H1 (cell line): ENCODE results near the gene PIGC. TPM values are rescaled to one million over a fixed set of nuclear protein-coding genes. Genes with fewer than 3 reads are reported as not detected.

Source experiments
- CTCF ChIA-PET: fragments of 300-600 bp; sonication (Branson Sonifier 250); formaldehyde crosslinking; loops from one replicate; lab custom pipeline; 2021; ENCODE audit not compliant: partially characterized antibody; lab: Charles Lee
- POLR2A ChIA-PET: fragments of 300-600 bp; sonication (Branson Sonifier 250); formaldehyde crosslinking; loops from one replicate; lab custom pipeline; 2021; ENCODE audit warnings: inconsistent platforms; ENCODE audit not compliant: partially characterized antibody; lab: Charles Lee
- DNase-seq, 2 experiments: peaks; one replicate each; pipeline versions ENCODE4 v3.0.0 to v3.0.0-alpha.2; 2010 to 2022; ENCODE audit warnings: low spot score in 2 of 2, low read depth in 1 of 2, mixed read lengths in 1 of 2
- FAIRE-seq: peaks from 2 replicates; lab custom pipeline; 2011; peaks lifted over from hg19 to GRCh38; lab: Jason Lieb, UNC
- H2AFZ ChIP-seq: 2 replicates; pipeline ENCODE4 v1.8.1; 2012; ENCODE audit warnings: low read length, inconsistent platforms
- H2AK5ac ChIP-seq: 2 replicates; pipeline ENCODE4 v1.6.1; 2013; ENCODE audit warnings: low read depth, low read length
- H2BK120ac ChIP-seq: replicated peaks from 2 replicates; pipeline ENCODE3; 2013; ENCODE audit warnings: low read depth, low read length, inconsistent platforms
- H2BK12ac ChIP-seq: 2 replicates; pipeline ENCODE4 v1.6.1; 2013; ENCODE audit warnings: low read depth, low read length
- H2BK15ac ChIP-seq: 2 replicates; pipeline ENCODE4 v1.6.1; 2013; ENCODE audit warnings: low read length
- H2BK20ac ChIP-seq: 2 replicates; pipeline ENCODE4 v1.6.1; 2013; ENCODE audit warnings: low read length
- H2BK5ac ChIP-seq: 2 replicates; pipeline ENCODE4 v1.6.1; 2013; ENCODE audit warnings: low read depth, low read length
- H3K14ac ChIP-seq: 2 replicates; pipeline ENCODE4 v1.6.1; 2013; ENCODE audit warnings: inconsistent platforms; ENCODE audit not compliant: insufficient read length
- H3K18ac ChIP-seq: 2 replicates; pipeline ENCODE4 v1.6.1; 2013; ENCODE audit warnings: low read length; ENCODE audit errors: extremely low read depth
- H3K23ac ChIP-seq: 2 replicates; pipeline ENCODE4 v1.6.1; 2013; ENCODE audit warnings: inconsistent platforms; ENCODE audit not compliant: insufficient read length
- H3K23me2 ChIP-seq: 2 replicates; pipeline ENCODE4 v1.6.1; 2013; ENCODE audit warnings: low read depth, low read length
- H3K27ac ChIP-seq: 2 replicates; pipeline ENCODE4 v1.6.1; 2011; ENCODE audit warnings: low read depth, low read length, inconsistent platforms
- H3K27me3 ChIP-seq, 4 experiments: replicated peaks in 1 of 4; 1 replicate in 1 of 4; 2 replicates in 3 of 4; pipeline versions ENCODE4 v1.6.1 to v1.8.1; 2011 to 2013; ENCODE audit warnings: low read length in 3 of 4, mild to moderate bottlenecking in 3 of 4, inconsistent platforms in 2 of 4, mixed read lengths in 2 of 4, moderate library complexity in 1 of 4; ENCODE audit not compliant: control insufficient read depth in 3 of 4, insufficient read depth in 3 of 4; ENCODE audit errors: extremely low read depth in 1 of 4
- H3K36me3 ChIP-seq, 4 experiments: 2 replicates each; pipeline versions ENCODE4 v1.6.1 to v1.8.1; 2011 to 2013; ENCODE audit warnings: mild to moderate bottlenecking in 4 of 4, low read length in 3 of 4, moderate library complexity in 2 of 4, control low read depth in 1 of 4, inconsistent platforms in 1 of 4; ENCODE audit not compliant: insufficient read depth in 4 of 4, control insufficient read depth in 2 of 4
- H3K4ac ChIP-seq: replicated peaks from 2 replicates; pipeline ENCODE3; 2013; ENCODE audit warnings: low read length, low read depth, mixed read lengths, inconsistent platforms; ENCODE audit not compliant: insufficient read length
- H3K4me1 ChIP-seq, 4 experiments: replicated peaks in 1 of 4; 1 replicate in 1 of 4; 2 replicates in 3 of 4; pipeline versions ENCODE4 v1.6.1 to v1.8.1; 2011 to 2013; ENCODE audit warnings: low read length in 3 of 4, inconsistent platforms in 2 of 4, mixed read lengths in 1 of 4; ENCODE audit not compliant: insufficient read depth in 4 of 4, control insufficient read depth in 3 of 4
- H3K4me2 ChIP-seq, 2 experiments: 2 replicates each; pipeline versions ENCODE4 v1.6.1 to v1.8.1; 2011 to 2013; ENCODE audit warnings: low read depth in 2 of 2, low read length in 2 of 2, control low read depth in 1 of 2, inconsistent platforms in 1 of 2, mild to moderate bottlenecking in 1 of 2; ENCODE audit not compliant: insufficient read depth in 1 of 2
- H3K4me3 ChIP-seq, 4 experiments: fragments of 200-600, 300-600 bp in 1 of 4; sonication (generic), shearing (Covaris generic), sonication (Bioruptor Twin) in 1 of 4; 2 replicates each; pipeline versions ENCODE4 v1.5.1 to v1.8.1; 2011 to 2016; ENCODE audit warnings: low read length in 4 of 4, low read depth in 3 of 4, control low read depth in 2 of 4, inconsistent platforms in 2 of 4, mild to moderate bottlenecking in 2 of 4, mixed read lengths in 1 of 4, moderate library complexity in 1 of 4; ENCODE audit not compliant: insufficient read depth in 2 of 4; ENCODE audit errors: extremely low read depth in 1 of 4
- H3K56ac ChIP-seq: replicated peaks from 2 replicates; pipeline ENCODE3; 2013; ENCODE audit warnings: low read depth, mild to moderate bottlenecking, mixed read lengths, low read length, inconsistent platforms; ENCODE audit not compliant: insufficient read length
- H3K79me1 ChIP-seq: 2 replicates; pipeline ENCODE4 v1.6.1; 2013; ENCODE audit warnings: low read depth, low read length, control low read depth
- H3K79me2 ChIP-seq, 2 experiments: 2 replicates each; pipeline versions ENCODE4 v1.6.1 to v1.8.1; 2012 to 2013; ENCODE audit warnings: low read length in 2 of 2, mild to moderate bottlenecking in 2 of 2, inconsistent platforms in 1 of 2; ENCODE audit not compliant: insufficient read depth in 2 of 2, control insufficient read depth in 1 of 2
- H3K9ac ChIP-seq, 4 experiments: replicated peaks in 1 of 4; 1 replicate in 1 of 4; 2 replicates in 3 of 4; pipeline versions ENCODE4 v1.6.1 to v1.8.1; 2011 to 2013; ENCODE audit warnings: low read depth in 3 of 4, low read length in 3 of 4, control low read depth in 2 of 4, mild to moderate bottlenecking in 2 of 4, moderate library complexity in 2 of 4, inconsistent platforms in 1 of 4; ENCODE audit errors: extremely low read depth in 1 of 4
- H3K9me3 ChIP-seq, 2 experiments: 2 replicates each; pipeline versions ENCODE4 v1.6.1 to v1.8.1; 2012 to 2013; ENCODE audit warnings: mild to moderate bottlenecking in 2 of 2, moderate library complexity in 2 of 2, control low read depth in 1 of 2, inconsistent platforms in 1 of 2, low read depth in 1 of 2, low read length in 1 of 2, mixed read lengths in 1 of 2; ENCODE audit not compliant: insufficient read depth in 2 of 2
- H4K20me1 ChIP-seq, 2 experiments: replicated peaks in 1 of 2; 2 replicates each; pipeline versions ENCODE3 to v1.8.1; 2011 to 2013; ENCODE audit warnings: inconsistent platforms in 2 of 2, low read length in 2 of 2, mild to moderate bottlenecking in 1 of 2; ENCODE audit not compliant: insufficient read depth in 2 of 2, control insufficient read depth in 1 of 2
- H4K5ac ChIP-seq: 2 replicates; pipeline ENCODE4 v1.6.1; 2013; ENCODE audit warnings: low read length, low read depth, mixed read lengths, inconsistent platforms; ENCODE audit not compliant: insufficient read length
- H4K8ac ChIP-seq: 2 replicates; pipeline ENCODE4 v1.8.0; 2013; ENCODE audit warnings: mild to moderate bottlenecking, moderate library complexity, low read length, inconsistent platforms; ENCODE audit not compliant: insufficient read depth; ENCODE audit errors: extremely low read depth
- H4K91ac ChIP-seq: replicated peaks from 2 replicates; pipeline ENCODE3; 2013; ENCODE audit warnings: low read length, mixed read lengths, inconsistent platforms; ENCODE audit not compliant: insufficient read length
- ASH2L ChIP-seq: fragments of 200-600, 300-600 bp; sonication (generic); IDR thresholded peaks from one replicate; pipeline ENCODE4 v1.7.1; 2017; ENCODE audit warnings: low read length
- CBX5 ChIP-seq: fragments of 300-800, 300-1000 bp; sonication (generic); IDR thresholded peaks from 2 replicates; pipeline ENCODE4 v1.7.1; 2016; ENCODE audit warnings: antibody characterized with exemption, low read length, low read depth
- CBX8 ChIP-seq: fragments of 300-800, 300-1000 bp; sonication (generic); IDR thresholded peaks from 2 replicates; pipeline ENCODE4 v1.7.1; 2016; ENCODE audit warnings: low read depth, low read length, borderline replicate concordance
- CEBPB ChIP-seq: IDR thresholded peaks from 2 replicates; pipeline ENCODE4 v1.6.1; 2012; ENCODE audit warnings: low read depth, low read length
- CTBP2 ChIP-seq: IDR thresholded peaks from 2 replicates; pipeline ENCODE4 v1.7.0; 2011; ENCODE audit warnings: borderline replicate concordance, mild to moderate bottlenecking, moderate library complexity, mixed read lengths, low read length; ENCODE audit not compliant: insufficient read depth, insufficient read length
- EGR1 ChIP-seq: IDR thresholded peaks from 2 replicates; pipeline ENCODE4 v1.6.1; 2011; ENCODE audit warnings: low read depth, low read length, borderline replicate concordance
- GABPA ChIP-seq: IDR thresholded peaks from 2 replicates; pipeline ENCODE4 v1.6.1; 2011; ENCODE audit warnings: mild to moderate bottlenecking, low read length, moderate library complexity, borderline replicate concordance; ENCODE audit not compliant: insufficient read depth
- KDM1A ChIP-seq: fragments of 200-600, 300-600 bp; sonication (generic); IDR thresholded peaks from 2 replicates; pipeline ENCODE4 v1.7.1; 2016; ENCODE audit warnings: mild to moderate bottlenecking, low read length, borderline replicate concordance
- NRF1 ChIP-seq: IDR thresholded peaks from 2 replicates; pipeline ENCODE4 v1.6.1; 2011; ENCODE audit warnings: mild to moderate bottlenecking, low read depth, low read length, improper control_type of control experiment
- WGBS, 2 experiments: shearing (Covaris generic) in 1 of 2; methylation state at CpG; one replicate each; pipeline versions ENCODE4 v1.1.6 to v1.1.7; 2013 to 2015; ENCODE audit warnings: low lambda C conversion rate in 2 of 2, mixed read lengths in 2 of 2, inconsistent platforms in 1 of 2, low coverage in 1 of 2, missing lambda C conversion rate in 1 of 2; ENCODE audit not compliant: insufficient replicate concordance in 2 of 2, insufficient coverage in 1 of 2, insufficient read length in 1 of 2; ENCODE audit errors: extremely low coverage in 1 of 2, missing lambda C conversion rate in 1 of 2; 5-methylcytosine and 5-hydroxymethylcytosine counted together
- polyA plus RNA-seq, 7 experiments: library from polyadenylated mRNA; depleted of rRNA in 3 of 7; stranded (reverse) in 5 of 7; unstranded in 2 of 7; fragments of >200 nt in 5 of 7; fragments of 200-250 nt in 2 of 7; gene quantifications; 1 replicate in 5 of 7; 2 replicates in 1 of 7; 4 replicates in 1 of 7; pipeline versions ENCODE4 v1.2.1 to v1.2.3, GENCODE V29; 2011 to 2013; ENCODE audit warnings: missing spikeins in 2 of 7, mixed read lengths in 2 of 7
- total RNA-seq: library from RNA; stranded (reverse); fragmentation: NEBNext Ultra II Directional; extraction: Animal tissue kit (Norgen Biotek cat#: 25700); gene quantifications from 2 replicates; pipeline ENCODE4 v1.2.1, GENCODE V29; 2021
- TF ChIP-seq, protein P1 (sequence below): IDR thresholded peaks from 2 replicates; pipeline ENCODE4 v1.6.1; 2011; ENCODE audit warnings: low read length, improper control_type of control experiment
- TF ChIP-seq, protein P2 (sequence below), 3 experiments: IDR thresholded peaks; 1 replicate in 2 of 3; 2 replicates in 1 of 3; pipeline versions ENCODE4 v1.5.1 to v1.6.1; 2011; ENCODE audit warnings: low read length in 3 of 3, mild to moderate bottlenecking in 3 of 3, inconsistent platforms in 2 of 3, low read depth in 1 of 3, moderate library complexity in 1 of 3; ENCODE audit not compliant: insufficient read depth in 1 of 3; ENCODE audit errors: control extremely low read depth in 1 of 3

The PIGC gene
- total and polyA plus RNA-seq, 2 of the 8 experiments (the other 6 are each of a cell fraction or from before 2014, with no cell fraction given), result 21.0 to 39.3 TPM

DNA sequence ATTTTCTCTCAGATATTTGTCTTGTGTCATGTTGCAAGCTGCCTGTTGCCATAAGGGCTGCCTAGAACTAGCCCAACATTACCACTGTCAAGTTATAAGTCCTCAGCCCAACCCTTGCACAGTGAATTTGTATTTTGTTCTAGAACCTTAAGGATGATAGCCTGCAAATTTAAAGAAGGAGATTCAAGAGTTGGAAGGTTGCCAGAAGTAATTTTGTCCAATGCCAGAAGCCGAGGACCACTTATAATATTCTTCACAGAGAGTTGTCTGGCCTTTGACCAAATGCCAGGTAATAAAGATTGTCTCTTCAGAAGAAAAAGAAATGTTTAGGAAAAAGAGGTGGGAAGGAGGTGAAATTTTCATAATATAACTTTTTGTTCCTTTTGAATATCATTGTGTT lies 48.6 kb upstream of the PIGC start:
- H3K27ac ChIP-seq, result no peak overlapping the region
- H3K79me2 ChIP-seq, result no peaks in the 10 kb centered on the region
- POLR2A ChIA-PET, result no interaction called here
- 86% methylated on average over 1 of the region's 1 CpG; no CpG with 5 or more reads in 1 of the 2 experiments for WGBS, 2 experiments
- no peak overlapping the region for H3K4ac ChIP-seq
- no peak overlapping the region for H3K9ac ChIP-seq
- H4K20me1 ChIP-seq, result no peaks in the 10 kb centered on the region
- H2BK12ac ChIP-seq, result no peak overlapping the region
- H2BK120ac ChIP-seq, result no peak overlapping the region
- DNase-seq (no peak), FAIRE-seq (no peak)
- H3K14ac ChIP-seq, result no peak overlapping the region
- no peak overlapping the region for H2AFZ ChIP-seq
- H4K91ac ChIP-seq, result no peak overlapping the region
- H2BK5ac ChIP-seq, result no peak overlapping the region
- no peak overlapping the region for H2BK15ac ChIP-seq
- no peak overlapping the region for H2AK5ac ChIP-seq
- H2BK20ac ChIP-seq, result no peak overlapping the region
- H3K4me3 ChIP-seq, result no peak overlapping the region
- no peaks in the 10 kb centered on the region for H3K23me2 ChIP-seq
- H3K27me3 ChIP-seq, result no peaks in the 10 kb centered on the region
- H4K5ac ChIP-seq, result no peak overlapping the region
- H3K4me2 ChIP-seq, result no peak overlapping the region
- no peaks in the 10 kb centered on the region for H3K79me1 ChIP-seq
- H3K56ac ChIP-seq, result no peak overlapping the region
- no peaks in the 10 kb centered on the region for H3K9me3 ChIP-seq
- no peaks in the 10 kb centered on the region; a peak in 1 of 7 replicates for H3K4me1 ChIP-seq
- no peak overlapping the region for H3K18ac ChIP-seq
- no peak overlapping the region for H4K8ac ChIP-seq
- no peaks in the 10 kb centered on the region for H3K36me3 ChIP-seq
- H3K23ac ChIP-seq, result no peak overlapping the region
- CTCF ChIA-PET, result no interaction called here
- TF ChIP-seq GABPA (no peak), KDM1A (no peak), CTBP2 (no peak), ASH2L (no peak), CEBPB (no peak), NRF1 (no peak), CBX5 (no peak), EGR1 (no peak), CBX8 (no peak)
- TF ChIP-seq, protein P1, sequence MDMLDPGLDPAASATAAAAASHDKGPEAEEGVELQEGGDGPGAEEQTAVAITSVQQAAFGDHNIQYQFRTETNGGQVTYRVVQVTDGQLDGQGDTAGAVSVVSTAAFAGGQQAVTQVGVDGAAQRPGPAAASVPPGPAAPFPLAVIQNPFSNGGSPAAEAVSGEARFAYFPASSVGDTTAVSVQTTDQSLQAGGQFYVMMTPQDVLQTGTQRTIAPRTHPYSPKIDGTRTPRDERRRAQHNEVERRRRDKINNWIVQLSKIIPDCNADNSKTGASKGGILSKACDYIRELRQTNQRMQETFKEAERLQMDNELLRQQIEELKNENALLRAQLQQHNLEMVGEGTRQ, result no peak
- TF ChIP-seq, protein P2, sequence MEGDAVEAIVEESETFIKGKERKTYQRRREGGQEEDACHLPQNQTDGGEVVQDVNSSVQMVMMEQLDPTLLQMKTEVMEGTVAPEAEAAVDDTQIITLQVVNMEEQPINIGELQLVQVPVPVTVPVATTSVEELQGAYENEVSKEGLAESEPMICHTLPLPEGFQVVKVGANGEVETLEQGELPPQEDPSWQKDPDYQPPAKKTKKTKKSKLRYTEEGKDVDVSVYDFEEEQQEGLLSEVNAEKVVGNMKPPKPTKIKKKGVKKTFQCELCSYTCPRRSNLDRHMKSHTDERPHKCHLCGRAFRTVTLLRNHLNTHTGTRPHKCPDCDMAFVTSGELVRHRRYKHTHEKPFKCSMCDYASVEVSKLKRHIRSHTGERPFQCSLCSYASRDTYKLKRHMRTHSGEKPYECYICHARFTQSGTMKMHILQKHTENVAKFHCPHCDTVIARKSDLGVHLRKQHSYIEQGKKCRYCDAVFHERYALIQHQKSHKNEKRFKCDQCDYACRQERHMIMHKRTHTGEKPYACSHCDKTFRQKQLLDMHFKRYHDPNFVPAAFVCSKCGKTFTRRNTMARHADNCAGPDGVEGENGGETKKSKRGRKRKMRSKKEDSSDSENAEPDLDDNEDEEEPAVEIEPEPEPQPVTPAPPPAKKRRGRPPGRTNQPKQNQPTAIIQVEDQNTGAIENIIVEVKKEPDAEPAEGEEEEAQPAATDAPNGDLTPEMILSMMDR (IDR thresholded peaks at IDR 0.05; ENCODE audit: control extremely low read depth in 1 of 3, insufficient read depth in 1 of 3, low read depth in 1 of 3, low read length in 3 of 3), result no peak
